ENCODE measurements around the gene NEURL1. TPM values are rescaled to one million over a fixed set of nuclear protein-coding genes. Genes with fewer than 3 reads are reported as not detected.

Gene NEURL1
- total and polyA plus RNA-seq, 2 donors (not counting 3 experiments of a cell fraction or from before 2014, with no cell fraction given): 0.06 to 0.22 TPM

GRCh38 chr10:103475437-103475836, 18.1 kb upstream of the NEURL1 start:
- FAIRE-seq: no peak
- TF ChIP-seq MYC (IDR thresholded peaks at IDR 0.05; ENCODE audit: low read depth, low read length): no peak
- TF ChIP-seq EZH2 (IDR thresholded peaks at IDR 0.05; ENCODE audit: borderline replicate concordance, low read depth, low read length, severe bottlenecking): no peak
- TF ChIP-seq JUN (IDR thresholded peaks at IDR 0.05; ENCODE audit: borderline replicate concordance, insufficient read depth, insufficient read length, low read depth): no peak
- no peak for TF ChIP-seq FOS (IDR thresholded peaks at IDR 0.05; ENCODE audit: borderline replicate concordance, insufficient read depth, low read length)
- TF ChIP-seq POLR2A (IDR thresholded peaks at IDR 0.05; ENCODE audit: low read depth, low read length): no peak
- no peak for TF ChIP-seq POLR2AphosphoS5 (IDR thresholded peaks at IDR 0.05; ENCODE audit: insufficient read depth, low read depth, low read length)
- TF ChIP-seq, protein P1, sequence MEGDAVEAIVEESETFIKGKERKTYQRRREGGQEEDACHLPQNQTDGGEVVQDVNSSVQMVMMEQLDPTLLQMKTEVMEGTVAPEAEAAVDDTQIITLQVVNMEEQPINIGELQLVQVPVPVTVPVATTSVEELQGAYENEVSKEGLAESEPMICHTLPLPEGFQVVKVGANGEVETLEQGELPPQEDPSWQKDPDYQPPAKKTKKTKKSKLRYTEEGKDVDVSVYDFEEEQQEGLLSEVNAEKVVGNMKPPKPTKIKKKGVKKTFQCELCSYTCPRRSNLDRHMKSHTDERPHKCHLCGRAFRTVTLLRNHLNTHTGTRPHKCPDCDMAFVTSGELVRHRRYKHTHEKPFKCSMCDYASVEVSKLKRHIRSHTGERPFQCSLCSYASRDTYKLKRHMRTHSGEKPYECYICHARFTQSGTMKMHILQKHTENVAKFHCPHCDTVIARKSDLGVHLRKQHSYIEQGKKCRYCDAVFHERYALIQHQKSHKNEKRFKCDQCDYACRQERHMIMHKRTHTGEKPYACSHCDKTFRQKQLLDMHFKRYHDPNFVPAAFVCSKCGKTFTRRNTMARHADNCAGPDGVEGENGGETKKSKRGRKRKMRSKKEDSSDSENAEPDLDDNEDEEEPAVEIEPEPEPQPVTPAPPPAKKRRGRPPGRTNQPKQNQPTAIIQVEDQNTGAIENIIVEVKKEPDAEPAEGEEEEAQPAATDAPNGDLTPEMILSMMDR (IDR thresholded peaks at IDR 0.05; ENCODE audit: extremely low read depth in 1 of 2, insufficient read depth in 1 of 2, low read depth in 1 of 2, low read length in 2 of 2): no peak
- TF ChIP-seq, protein P2, sequence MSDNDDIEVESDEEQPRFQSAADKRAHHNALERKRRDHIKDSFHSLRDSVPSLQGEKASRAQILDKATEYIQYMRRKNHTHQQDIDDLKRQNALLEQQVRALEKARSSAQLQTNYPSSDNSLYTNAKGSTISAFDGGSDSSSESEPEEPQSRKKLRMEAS (IDR thresholded peaks at IDR 0.05; ENCODE audit: insufficient read depth, insufficient read length): no peak
- Histone ChIP-seq H3K4me2 (ENCODE audit: insufficient read depth, low read length) (no peak overlapping the region), H3K9me3 (replicated peaks; ENCODE audit: control insufficient read depth, insufficient read depth, low read length) (no peaks in the 10 kb centered on the region), H2AFZ (ENCODE audit: low read depth, low read length) (no peak overlapping the region), H3K36me3 (ENCODE audit: control insufficient read depth in 2 of 2, extremely low read depth in 1 of 2, insufficient read depth in 2 of 2, low read length in 2 of 2) (no peaks in the 10 kb centered on the region), H3K79me2 (ENCODE audit: control insufficient read depth, insufficient read depth, low read length) (no peaks in the 10 kb centered on the region), H3K4me3 (replicated peaks in 1 of 3; ENCODE audit: insufficient read depth in 1 of 3, low read depth in 1 of 3, low read length in 3 of 3) (no peak overlapping the region), H3K9ac (replicated peaks; ENCODE audit: extremely low read depth, insufficient read depth, low read length) (no peak overlapping the region), H3K27me3 (ENCODE audit: control insufficient read depth in 2 of 2, insufficient read depth in 2 of 2, low read length in 2 of 2) (no peaks in the 10 kb centered on the region), H3K9me1 (replicated peaks; ENCODE audit: control insufficient read depth, extremely low read depth, insufficient read depth, low read length) (no peaks in the 10 kb centered on the region), H4K20me1 (replicated peaks; ENCODE audit: control insufficient read depth, extremely low read depth, insufficient read depth, low read length) (no peaks in the 10 kb centered on the region), H3K27ac (ENCODE audit: insufficient read depth, low read depth, low read length) (no peak overlapping the region), H3K4me1 (ENCODE audit: control insufficient read depth, extremely low read depth, insufficient read depth, low read length) (no peaks in the 10 kb centered on the region)
- no peak for DNase-seq (ENCODE audit: low read depth, low spot score)
- dilution Hi-C loops (cut with MboI; ENCODE audit: extremely low pct_ligation_motif_present, low sequenced_read_pairs): no loop called here
- ChIA-PET POLR2A (no interaction called here), CTCF (interaction anchor here (0.7 to 1.5 kb wide), 2 partner anchors 59 to 118 kb away, joined by 3 to 4 read pairs; no protein-coding TSS in a partner anchor)
- BruUV-seq (replicated peaks): no TSS peak
- intact Hi-C loops (cut with micrococcal nuclease): no loop called here

All from endothelial cell of umbilical vein (primary cell).